Upper lobe of left lung (tissue), 4 donors: ENCODE data around the gene NRF1.

Experiments used
- CTCF ChIP-seq, 6 experiments: fragments of 450-650 bp in 4 of 6; fragments of 200-600 bp in 2 of 6; sonication (generic) in 2 of 6; IDR thresholded peaks; one replicate each; pipeline ENCODE4 v1.5.1; 2016 to 2019; ENCODE audit warnings: antibody characterized with exemption in 6 of 6
- EP300 ChIP-seq, 4 donors: sonication (generic); formaldehyde crosslinking; IDR thresholded peaks; one replicate each; pipeline ENCODE4 v1.5.1; 2017; ENCODE audit warnings: antibody characterized with exemption in 4 of 4, control low read depth in 2 of 4
- POLR2A ChIP-seq, 4 donors: fragments of 450-650 bp; IDR thresholded peaks; one replicate each; pipeline ENCODE4 v1.5.1; 2016 to 2017; ENCODE audit warnings: antibody characterized with exemption in 4 of 4, mild to moderate bottlenecking in 2 of 4
- POLR2AphosphoS5 ChIP-seq, 2 donors: sonication (generic); formaldehyde crosslinking; IDR thresholded peaks; one replicate each; pipeline ENCODE4 v1.5.1; 2017; ENCODE audit warnings: antibody characterized with exemption in 2 of 2

GRCh38 chr7:129774359-129774758 lies 162.8 kb downstream of the NRF1 start:
- TF ChIP-seq CTCF (IDR thresholded peaks at IDR 0.05) (no peak), POLR2A (IDR thresholded peaks at IDR 0.05) (no peak), EP300 (IDR thresholded peaks at IDR 0.05) (no peak), POLR2AphosphoS5 (IDR thresholded peaks at IDR 0.05) (no peak)
